Frontal cortex (tissue), 4 donors: Measurements from ENCODE around the gene S100B. TPM values are rescaled to one million over a fixed set of nuclear protein-coding genes. Genes with fewer than 3 reads are reported as not detected.

ENCODE experiments used
- DNase-seq, 2 donors: peaks; one replicate each; pipeline ENCODE4 v3.0.0; 2012; ENCODE audit warnings: low spot score in 2 of 2
- FAIRE-seq: peaks from 2 replicates; lab custom pipeline; 2012; peaks lifted over from hg19 to GRCh38; lab: Jason Lieb, UNC
- total RNA-seq: library from RNA; depleted of rRNA; stranded (reverse); fragments of >200 nt; gene quantifications from one replicate; pipeline ENCODE4 v1.2.3, GENCODE V29; 2014
- donor health status: control.
- donor health status: control.
- donor health status: control.

S100B gene
- total RNA-seq, 1 donor from 2014 or later, result 6.1 TPM

- FAIRE-seq (no peak), DNase-seq (no peak)
Measured at GRCh38 chr21:46549650-46550049, 55.2 kb downstream of the S100B start.

Other genes with a start within 250 kb of the S100B start
- 26.1 TPM for gene DIP2A, start 146.2 kb downstream of the S100B start, total RNA-seq
- 216 TPM for gene PRMT2, start 30.6 kb upstream of the S100B start, total RNA-seq